SK-N-SH (cell line): Measurements from ENCODE around the gene CISH. TPM values are rescaled to one million over a fixed set of nuclear protein-coding genes. Genes with fewer than 3 reads are reported as not detected.

ENCODE experiments used
- CTCF ChIA-PET: fragments of 300-600, 350-600 bp; formaldehyde crosslinking; extraction: SDS; loops from one replicate; lab custom pipeline; 2021; lab: Yijun Ruan, JAX
- POLR2A ChIA-PET: fragments of 350-600 bp; sonication (Branson Sonifier 250); formaldehyde crosslinking; extraction: SDS; loops from one replicate; lab custom pipeline; 2020; ENCODE audit warnings: antibody characterized with exemption, inconsistent platforms; lab: Yijun Ruan, JAX
- DNase-seq: peaks from one replicate; pipeline ENCODE4 v3.0.0; 2012
- H2AFZ ChIP-seq: fragments of 200-600 bp; sonication (generic); 2 replicates; pipeline ENCODE4 v1.8.1; 2016; ENCODE audit warnings: antibody characterized with exemption, mild to moderate bottlenecking, low read depth
- H3F3A ChIP-seq: fragments of 200-600 bp; sonication (generic); replicated peaks from 2 replicates; pipeline ENCODE3; 2016; ENCODE audit warnings: antibody characterized with exemption, mild to moderate bottlenecking; ENCODE audit not compliant: insufficient read depth
- H3K27ac ChIP-seq, 2 experiments: fragments of 200-500 bp in 1 of 2; fragments of 200-600 bp in 1 of 2; sonication (Bioruptor generic) in 1 of 2; sonication (generic), shearing (Covaris generic) in 1 of 2; 2 replicates each; pipeline versions ENCODE4 v1.5.1 to v1.6.1; 2014 to 2016; ENCODE audit warnings: low read depth in 2 of 2, inconsistent platforms in 1 of 2, low read length in 1 of 2, mild to moderate bottlenecking in 1 of 2, mixed read lengths in 1 of 2
- H3K27me3 ChIP-seq: fragments of 200-600 bp; sonication (generic), shearing (Covaris generic); 2 replicates; pipeline ENCODE4 v1.6.1; 2016; ENCODE audit warnings: mixed run types; ENCODE audit not compliant: insufficient read depth
- H3K36me3 ChIP-seq, 2 experiments: fragments of 200-500 bp in 1 of 2; fragments of 200-600 bp in 1 of 2; sonication (Bioruptor generic) in 1 of 2; sonication (generic) in 1 of 2; replicated peaks in 1 of 2; 2 replicates each; pipeline versions ENCODE3 to v1.5.1; 2014 to 2016; ENCODE audit warnings: low read length in 1 of 2, mild to moderate bottlenecking in 1 of 2; ENCODE audit not compliant: insufficient read depth in 2 of 2, control insufficient read depth in 1 of 2
- H3K4me1 ChIP-seq, 2 experiments: fragments of 200-500 bp in 1 of 2; fragments of 200-600 bp in 1 of 2; sonication (Bioruptor generic) in 1 of 2; sonication (generic), shearing (Covaris generic) in 1 of 2; 2 replicates each; pipeline versions ENCODE4 v1.5.1 to v1.6.1; 2014 to 2016; ENCODE audit warnings: low read depth in 1 of 2, low read length in 1 of 2, mixed run types in 1 of 2; ENCODE audit not compliant: insufficient read depth in 2 of 2, control insufficient read depth in 1 of 2
- H3K4me2 ChIP-seq: fragments of 200-600 bp; sonication (generic), shearing (Covaris generic); 2 replicates; pipeline ENCODE4 v1.6.1; 2017; ENCODE audit warnings: mixed run types
- H3K4me3 ChIP-seq, 2 experiments: fragments of 200-500 bp in 1 of 2; fragments of 200-600 bp in 1 of 2; sonication (Bioruptor generic) in 1 of 2; sonication (generic), shearing (Covaris generic) in 1 of 2; 2 replicates each; pipeline versions ENCODE4 v1.5.1 to v1.8.1; 2014 to 2016; ENCODE audit warnings: low read depth in 2 of 2, inconsistent platforms in 1 of 2, low read length in 1 of 2, mild to moderate bottlenecking in 1 of 2, mixed read lengths in 1 of 2, moderate library complexity in 1 of 2
- H3K79me2 ChIP-seq: fragments of 200-600 bp; sonication (generic); 2 replicates; pipeline ENCODE4 v1.8.1; 2017; ENCODE audit warnings: mild to moderate bottlenecking; ENCODE audit not compliant: insufficient read depth
- H3K9ac ChIP-seq: fragments of 200-600 bp; sonication (generic); 2 replicates; pipeline ENCODE4 v1.6.1; 2017; ENCODE audit warnings: mixed run types
- H3K9me2 ChIP-seq: fragments of 200-600 bp; sonication (generic); 2 replicates; pipeline ENCODE4 v1.6.1; 2017; ENCODE audit warnings: mixed run types
- H3K9me3 ChIP-seq: fragments of 200-600 bp; sonication (generic); 2 replicates; pipeline ENCODE4 v1.6.1; 2017; ENCODE audit warnings: mixed run types, mild to moderate bottlenecking, moderate library complexity
- H4K20me1 ChIP-seq: fragments of 200-600 bp; sonication (generic); 2 replicates; pipeline ENCODE4 v1.6.1; 2017; ENCODE audit warnings: mild to moderate bottlenecking, mixed run types; ENCODE audit not compliant: insufficient read depth
- CTCF ChIP-seq: fragments of 200-600 bp; sonication (generic); IDR thresholded peaks from 2 replicates; pipeline ENCODE4 v1.6.1; 2017; ENCODE audit warnings: antibody characterized with exemption, mild to moderate bottlenecking, moderate library complexity
- FOSL2 ChIP-seq: IDR thresholded peaks from 2 replicates; pipeline ENCODE4 v1.4.0; 2012; ENCODE audit warnings: low read depth, mild to moderate bottlenecking, moderate library complexity, borderline replicate concordance
- FOXJ3 ChIP-seq: sonication (generic); formaldehyde crosslinking; IDR thresholded peaks from 2 replicates; pipeline ENCODE4 v1.5.1; 2020; ENCODE audit warnings: mild to moderate bottlenecking, missing genetic modification reagents
- GABPA ChIP-seq: IDR thresholded peaks from 2 replicates; pipeline ENCODE4 v1.4.0; 2012; ENCODE audit warnings: low read depth, mild to moderate bottlenecking
- IRF3 ChIP-seq: fragments of 150-350 bp; IDR thresholded peaks from 2 replicates; pipeline ENCODE4 v1.6.1; 2016; ENCODE audit warnings: mild to moderate bottlenecking, low read depth, low read length
- JUND ChIP-seq: IDR thresholded peaks from 2 replicates; pipeline ENCODE4 v1.4.0; 2012
- MAX ChIP-seq: IDR thresholded peaks from 2 replicates; pipeline ENCODE4 v1.4.0; 2012; ENCODE audit warnings: low read depth
- POLR2AphosphoS5 ChIP-seq: IDR thresholded peaks from 2 replicates; pipeline ENCODE4 v1.6.1; 2012; ENCODE audit warnings: low read depth, low read length
- RXRA ChIP-seq: IDR thresholded peaks from 2 replicates; pipeline ENCODE4 v1.4.0; 2012; ENCODE audit warnings: low read depth, mild to moderate bottlenecking, borderline replicate concordance
- SIN3A ChIP-seq: IDR thresholded peaks from 2 replicates; pipeline ENCODE4 v1.6.1; 2012; ENCODE audit warnings: low read depth, mild to moderate bottlenecking, low read length, moderate library complexity, borderline replicate concordance
- SMC3 ChIP-seq: IDR thresholded peaks from 2 replicates; pipeline ENCODE4 v1.6.1; 2012; ENCODE audit warnings: low read depth, low read length, improper control_type of control experiment
- TCF12 ChIP-seq: IDR thresholded peaks from 2 replicates; pipeline ENCODE4 v1.4.0; 2012
- TEAD4 ChIP-seq: IDR thresholded peaks from 2 replicates; pipeline ENCODE4 v1.4.0; 2012; ENCODE audit warnings: mild to moderate bottlenecking, borderline replicate concordance; ENCODE audit not compliant: insufficient read depth
- USF1 ChIP-seq: IDR thresholded peaks from 2 replicates; pipeline ENCODE4 v1.4.0; 2012; ENCODE audit warnings: low read depth, borderline replicate concordance
- USF2 ChIP-seq: fragments of 150-350 bp; IDR thresholded peaks from 2 replicates; pipeline ENCODE4 v1.6.1; 2017; ENCODE audit warnings: antibody characterized with exemption, low read length, low read depth, borderline replicate concordance
- YY1 ChIP-seq: IDR thresholded peaks from 2 replicates; pipeline ENCODE4 v1.4.0; 2012; ENCODE audit warnings: low read depth, mild to moderate bottlenecking
- ZBTB33 ChIP-seq: IDR thresholded peaks from 2 replicates; pipeline ENCODE4 v1.4.0; 2012; ENCODE audit warnings: low read depth, borderline replicate concordance
- WGBS: methylation state at CpG from one replicate; pipeline ENCODE4 v1.1.6; 2017; ENCODE audit warnings: low lambda C conversion rate; 5-methylcytosine and 5-hydroxymethylcytosine counted together
- polyA plus RNA-seq, 3 experiments: library from polyadenylated mRNA; depleted of rRNA; stranded (reverse); fragments of >200 nt; gene quantifications; 2 replicates each; pipeline ENCODE4 v1.2.3, GENCODE V29; 2012

CISH gene
- polyA plus RNA-seq, 1 of the 3 experiments (the other 2 are of a cell fraction) = 2.6 TPM

GRCh38 chr3:50610181-50610971 is 1.2 kb downstream of the CISH start:
- Histone ChIP-seq H2AFZ (no peak overlapping the region), H3K9me2 (no peaks in the 10 kb centered on the region), H3K79me2 (no peaks in the 10 kb centered on the region), H3K4me2 (peak overlapping the region; percentile 87; the same call in 1 of the 2 replicates), H3K4me1 (peaks cover 0 to 34% of the 10 kb centered on the region in 2 experiments; a peak in 1 of 4 replicates), H4K20me1 (no peaks in the 10 kb centered on the region), H3K27me3 (no peaks in the 10 kb centered on the region), H3F3A (no peaks in the 10 kb centered on the region), H3K9me3 (no peaks in the 10 kb centered on the region), H3K27ac (no peak overlapping the region), H3K9ac (no peak overlapping the region), H3K4me3 (peak overlapping the region in 1 of 2 experiments; percentile 56; a peak in 1 of 4 replicates), H3K36me3 (peaks cover 0 to 4% of the 10 kb centered on the region in 2 experiments)
- TF ChIP-seq ZBTB33 = no peak
- TF ChIP-seq CTCF = no peak
- TF ChIP-seq IRF3 = no peak
- 83% methylated on average over 5 of the region's 6 CpGs for WGBS
- ChIA-PET POLR2A (interaction anchor here (0.8 to 1.6 kb wide), 4 partner anchors 9 to 41 kb away, joined by 3 to 7 read pairs (median 4); partner anchors contain the start of gene HEMK1), CTCF (interaction anchor here (0.6 to 25.1 kb wide), 8 partner anchors 7 to 1059 kb away, joined by 3 to 648 read pairs (median 5); partner anchors contain the start of genes C3orf18 and HEMK1)
- no peak for DNase-seq

GRCh38 chr3:50609763-50610085 is 1.9 kb downstream of the CISH start:
- H2AFZ ChIP-seq = no peak overlapping the region
- H3K4me3 ChIP-seq = no peak overlapping the region
- H3K9me2 ChIP-seq = no peaks in the 10 kb centered on the region
- H3K79me2 ChIP-seq = no peaks in the 10 kb centered on the region
- ChIA-PET POLR2A (interaction anchor here (0.8 to 1.6 kb wide), 4 partner anchors 8 to 41 kb away, joined by 3 to 7 read pairs (median 4); partner anchors contain the start of gene HEMK1), CTCF (interaction anchor here (1.0 to 25.1 kb wide), 7 partner anchors 7 to 336 kb away, joined by 3 to 648 read pairs (median 5); partner anchors contain the start of genes C3orf18 and HEMK1)
- no peaks in the 10 kb centered on the region for H4K20me1 ChIP-seq
- H3K36me3 ChIP-seq = peaks cover 0 to 4% of the 10 kb centered on the region in 2 experiments
- H3F3A ChIP-seq = no peaks in the 10 kb centered on the region
- peaks cover 0 to 34% of the 10 kb centered on the region in 2 experiments; a peak in 1 of 4 replicates for H3K4me1 ChIP-seq
- H3K9me3 ChIP-seq = no peaks in the 10 kb centered on the region
- H3K27me3 ChIP-seq = no peaks in the 10 kb centered on the region
- no peak for DNase-seq
- no peak overlapping the region for H3K27ac ChIP-seq
- WGBS = 89% methylated on average over 3 of the region's 3 CpGs
- no peak overlapping the region for H3K9ac ChIP-seq
- no peak overlapping the region for H3K4me2 ChIP-seq
- TF ChIP-seq GABPA (no peak), SIN3A (no peak), YY1 (no peak), JUND (no peak), USF2 (no peak), SMC3 (no peak), TEAD4 (no peak), TCF12 (no peak), FOXJ3 (CRISPR knock-in tag) (no peak), MAX (no peak), FOSL2 (no peak), RXRA (no peak), USF1 (no peak), IRF3 (no peak), POLR2AphosphoS5 (no peak)
